Nephron progenitor cell (in vitro differentiated cells): Measurements from ENCODE around the gene IRF2BP2.

Experiments used
- DNase-seq: peaks from one replicate; pipeline ENCODE4 v3.0.0; 2021
- H3K27ac Mint-ChIP-seq: 2 replicates; pipeline ENCODE4 v1.8.0; 2021; ENCODE audit warnings: mild to moderate bottlenecking, moderate library complexity, mixed read lengths
- H3K27me3 Mint-ChIP-seq: 2 replicates; pipeline ENCODE4 v1.8.0; 2021; ENCODE audit warnings: mild to moderate bottlenecking, low read depth, mixed read lengths; ENCODE audit not compliant: poor library complexity
- H3K36me3 Mint-ChIP-seq: 2 replicates; pipeline ENCODE4 v1.8.0; 2021; ENCODE audit warnings: low read depth, mixed read lengths
- H3K4me1 Mint-ChIP-seq: 2 replicates; pipeline ENCODE4 v1.8.0; 2021; ENCODE audit warnings: mixed read lengths
- H3K4me3 Mint-ChIP-seq: 2 replicates; pipeline ENCODE4 v1.8.0; 2021; ENCODE audit warnings: mild to moderate bottlenecking, moderate library complexity, mixed read lengths
- H3K9me3 Mint-ChIP-seq: 2 replicates; pipeline ENCODE4 v1.8.0; 2021; ENCODE audit warnings: mild to moderate bottlenecking, moderate library complexity, mixed read lengths
- TF ChIP-seq, protein P1 (sequence below): fragments of 200-600 bp; sonication (generic); IDR thresholded peaks from 2 replicates; pipeline ENCODE4 v1.5.0; 2021; ENCODE audit warnings: antibody characterized with exemption

The IRF2BP2 gene

DNA sequence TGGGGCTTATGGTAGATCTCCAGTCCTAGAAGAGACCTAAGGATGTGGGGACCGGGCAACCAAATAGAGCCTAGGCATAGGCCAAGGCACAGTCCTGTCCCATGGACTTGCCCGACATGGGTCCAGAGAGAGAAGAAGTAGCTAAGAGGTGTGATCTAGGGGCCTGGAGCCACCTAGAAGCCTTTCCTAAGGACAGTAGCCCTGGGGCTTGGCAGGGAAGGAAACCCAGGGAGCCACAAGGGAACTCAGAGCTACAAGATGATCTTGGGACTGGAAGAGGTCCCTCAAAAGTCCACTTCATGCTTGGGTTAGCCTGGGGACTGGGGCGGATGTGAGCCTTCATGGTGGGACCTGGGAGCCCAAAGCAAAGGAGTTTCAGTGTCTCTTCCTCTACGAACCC lies 18.8 kb downstream of the IRF2BP2 start:
- H3K4me3 Mint-ChIP-seq: no peak overlapping the region
- peaks cover 24% of the 10 kb centered on the region for H3K9me3 Mint-ChIP-seq
- TF ChIP-seq, protein P1, sequence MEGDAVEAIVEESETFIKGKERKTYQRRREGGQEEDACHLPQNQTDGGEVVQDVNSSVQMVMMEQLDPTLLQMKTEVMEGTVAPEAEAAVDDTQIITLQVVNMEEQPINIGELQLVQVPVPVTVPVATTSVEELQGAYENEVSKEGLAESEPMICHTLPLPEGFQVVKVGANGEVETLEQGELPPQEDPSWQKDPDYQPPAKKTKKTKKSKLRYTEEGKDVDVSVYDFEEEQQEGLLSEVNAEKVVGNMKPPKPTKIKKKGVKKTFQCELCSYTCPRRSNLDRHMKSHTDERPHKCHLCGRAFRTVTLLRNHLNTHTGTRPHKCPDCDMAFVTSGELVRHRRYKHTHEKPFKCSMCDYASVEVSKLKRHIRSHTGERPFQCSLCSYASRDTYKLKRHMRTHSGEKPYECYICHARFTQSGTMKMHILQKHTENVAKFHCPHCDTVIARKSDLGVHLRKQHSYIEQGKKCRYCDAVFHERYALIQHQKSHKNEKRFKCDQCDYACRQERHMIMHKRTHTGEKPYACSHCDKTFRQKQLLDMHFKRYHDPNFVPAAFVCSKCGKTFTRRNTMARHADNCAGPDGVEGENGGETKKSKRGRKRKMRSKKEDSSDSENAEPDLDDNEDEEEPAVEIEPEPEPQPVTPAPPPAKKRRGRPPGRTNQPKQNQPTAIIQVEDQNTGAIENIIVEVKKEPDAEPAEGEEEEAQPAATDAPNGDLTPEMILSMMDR: no peak
- H3K36me3 Mint-ChIP-seq: peaks cover 15% of the 10 kb centered on the region
- H3K4me1 Mint-ChIP-seq: peaks cover 27% of the 10 kb centered on the region
- no peak overlapping the region for H3K27ac Mint-ChIP-seq
- H3K27me3 Mint-ChIP-seq: peaks cover 12% of the 10 kb centered on the region
- DNase-seq: no peak

DNA sequence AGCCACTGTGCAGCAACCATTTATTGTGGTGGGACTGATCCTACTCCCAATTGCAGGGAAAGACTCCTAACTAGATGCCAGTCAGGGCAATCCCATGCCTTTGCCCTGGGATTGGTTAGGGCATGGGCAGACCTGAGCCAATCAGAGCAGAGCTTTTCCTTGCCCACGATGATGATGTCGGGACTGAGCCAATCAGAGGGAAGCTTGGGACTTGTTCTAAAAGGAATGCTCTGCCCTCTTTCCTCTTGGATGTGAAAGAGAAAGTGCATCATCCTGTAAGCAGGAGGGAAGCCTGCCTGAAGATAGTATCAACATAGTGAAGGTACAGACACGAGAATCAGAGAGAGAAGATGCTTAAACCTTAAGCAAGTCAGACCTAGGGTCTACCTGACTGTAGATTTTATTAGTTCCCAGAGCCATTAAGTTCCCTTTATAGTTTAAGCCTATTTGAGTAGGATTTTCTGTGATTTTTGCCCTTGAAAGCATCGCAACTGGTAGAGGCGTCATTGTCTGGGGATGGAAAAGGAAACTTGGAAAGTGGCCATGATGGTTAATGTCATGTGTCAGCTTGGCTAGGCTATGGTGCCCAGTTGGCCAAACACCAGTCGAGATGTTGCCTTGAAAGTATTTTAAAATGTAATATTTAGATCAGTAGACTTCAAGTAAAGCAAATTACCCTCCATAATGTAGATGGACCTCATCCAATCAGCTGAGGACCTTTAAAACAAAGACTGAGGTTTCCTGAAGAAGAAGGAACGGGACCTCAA lies 19.9 kb downstream of the IRF2BP2 start:
- Mint-ChIP-seq H3K27ac (no peak overlapping the region), H3K27me3 (peaks cover 12% of the 10 kb centered on the region), H3K4me3 (no peak overlapping the region), H3K9me3 (peaks cover 13% of the 10 kb centered on the region), H3K4me1 (peaks cover 38% of the 10 kb centered on the region), H3K36me3 (peaks cover 4% of the 10 kb centered on the region)
- TF ChIP-seq, protein P1: no peak
- no peak for DNase-seq

- Mint-ChIP-seq H3K4me1 (peaks cover 46% of the 10 kb centered on the region), H3K36me3 (no peaks in the 10 kb centered on the region), H3K27ac (no peak overlapping the region), H3K27me3 (peaks cover 10% of the 10 kb centered on the region), H3K9me3 (peaks cover 5% of the 10 kb centered on the region), H3K4me3 (no peak overlapping the region)
- no peak for DNase-seq
- TF ChIP-seq, protein P1: no peak
These were observed 20.7 kb downstream of the IRF2BP2 start for GRCh38 chr1:234589064-234589800.

DNA sequence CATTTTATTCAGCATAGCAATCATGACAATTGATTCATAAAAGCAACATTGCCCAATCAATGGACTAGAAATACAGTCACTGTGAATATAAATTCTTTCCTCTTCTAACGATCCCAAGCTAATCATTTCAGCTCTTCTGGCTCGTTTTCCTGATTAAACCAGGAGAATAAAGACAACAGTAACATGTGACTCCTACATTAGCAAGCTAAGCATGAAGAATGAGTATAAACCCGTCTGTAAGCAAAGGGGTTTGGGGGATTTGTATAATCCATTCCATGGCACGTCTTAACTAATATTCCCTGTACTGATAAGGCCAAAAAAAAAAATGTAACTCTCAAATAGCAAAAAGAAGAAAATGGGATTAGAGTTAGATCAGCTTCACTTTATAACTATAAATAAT lies 21.6 kb downstream of the IRF2BP2 start:
- H3K27ac Mint-ChIP-seq: no peak overlapping the region
- DNase-seq: no peak
- no peaks in the 10 kb centered on the region for H3K9me3 Mint-ChIP-seq
- H3K36me3 Mint-ChIP-seq: no peaks in the 10 kb centered on the region
- H3K4me3 Mint-ChIP-seq: no peak overlapping the region
- H3K27me3 Mint-ChIP-seq: peaks cover 8% of the 10 kb centered on the region
- TF ChIP-seq, protein P1: no peak
- H3K4me1 Mint-ChIP-seq: peaks cover 55% of the 10 kb centered on the region

DNA sequence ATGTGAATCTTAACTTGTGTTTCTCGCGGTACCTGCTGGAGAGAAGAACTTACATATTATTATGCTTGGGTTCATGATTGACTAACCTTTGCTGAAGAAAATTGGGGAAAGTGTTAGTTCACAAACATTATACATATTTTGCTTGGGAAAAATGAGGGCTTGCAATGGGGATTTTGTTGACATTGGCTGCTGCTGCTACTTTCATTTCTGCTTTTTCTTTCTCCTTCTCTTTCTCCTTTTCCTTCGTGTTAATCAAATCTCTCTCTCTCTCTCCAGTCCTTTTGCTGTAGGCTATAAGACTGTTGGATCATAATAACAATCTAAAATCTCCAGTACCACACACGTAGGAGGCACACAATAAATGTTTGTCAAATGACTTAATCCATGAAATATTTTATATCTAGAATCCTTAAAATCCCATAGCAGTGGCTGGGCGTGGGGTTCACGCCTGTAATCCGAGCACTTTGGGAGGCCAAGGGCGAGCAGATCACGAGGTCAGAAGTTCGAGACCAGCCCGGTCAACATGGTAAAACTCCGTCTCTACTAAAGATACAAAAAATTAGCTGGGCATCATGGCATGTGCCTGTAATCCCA lies 23.0 kb downstream of the IRF2BP2 start:
- no peak for DNase-seq
- no peaks in the 10 kb centered on the region for H3K36me3 Mint-ChIP-seq
- no peak overlapping the region for H3K27ac Mint-ChIP-seq

More for the DNA sequence above, 23.0 kb downstream of the IRF2BP2 start:
- Mint-ChIP-seq H3K27me3 (peaks cover 4% of the 10 kb centered on the region), H3K4me1 (peaks cover 68% of the 10 kb centered on the region), H3K4me3 (no peak overlapping the region), H3K9me3 (no peaks in the 10 kb centered on the region)
- TF ChIP-seq, protein P1: no peak
